Measurements from ENCODE around the gene ADAMTS2.
A peak's percentile ranks its signal among the peaks of the same experiment; 100 is the strongest.

ADAMTS2 gene

DNA sequence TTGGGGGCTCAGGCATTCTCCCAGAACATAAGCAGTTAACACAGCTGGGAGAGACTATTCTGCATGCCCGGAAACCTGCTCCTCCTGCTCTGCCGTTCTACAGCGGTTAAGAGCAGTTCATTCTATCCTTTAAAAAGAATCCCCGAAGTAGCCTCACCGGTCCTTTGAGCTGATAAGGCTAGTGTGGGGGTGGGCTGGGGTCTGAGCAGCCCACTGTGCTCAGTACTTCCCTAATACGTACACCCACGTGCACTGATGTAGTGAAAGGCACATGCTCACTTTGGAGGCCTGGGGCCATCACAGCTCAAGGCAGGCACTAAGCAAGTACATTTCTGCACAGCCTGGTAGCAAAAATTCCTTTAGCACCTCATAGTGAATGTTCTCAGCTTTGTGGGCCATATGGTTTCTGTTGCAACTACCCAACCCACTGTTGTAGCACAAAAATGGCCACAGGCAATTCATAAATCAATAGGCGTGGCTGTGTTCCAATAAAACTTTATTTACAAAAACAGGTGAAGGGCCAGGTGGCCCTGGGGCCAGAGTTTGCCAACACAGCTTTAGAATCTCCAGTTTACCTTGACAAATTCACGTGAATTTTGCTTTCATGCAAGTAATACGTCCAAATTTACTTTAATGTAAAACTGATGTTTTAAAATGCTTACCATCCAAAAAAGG is 148.7 kb downstream of the ADAMTS2 start:
- Histone ChIP-seq H3K36me3 (replicated peaks in 1 of 2; ENCODE audit: control insufficient read depth in 2 of 2, insufficient read depth in 2 of 2, low read length in 2 of 2) (no peaks in the 10 kb centered on the region), H3K14ac (ENCODE audit: low read length) (peak overlapping the region; percentile 63), H3K18ac (ENCODE audit: low read length) (no peak overlapping the region), H3K79me1 (ENCODE audit: low read depth, low read length) (peaks cover 3% of the 10 kb centered on the region), H3K4me1 (ENCODE audit: control insufficient read depth in 2 of 2, insufficient read depth in 1 of 2, low read depth in 1 of 2, low read length in 2 of 2) (peaks cover 0 to 1% of the 10 kb centered on the region in 2 donors), H2AK5ac (ENCODE audit: low read depth, low read length) (no peak overlapping the region), H4K8ac (ENCODE audit: low read depth, low read length) (no peak overlapping the region), H2BK120ac (ENCODE audit: low read depth, low read length) (no peak overlapping the region), H2BK15ac (ENCODE audit: low read length) (no peak overlapping the region), H2BK12ac (ENCODE audit: low read length) (no peak overlapping the region), H3K4me3 (ENCODE audit: low read length in 2 of 2) (no peak overlapping the region), H3K23ac (ENCODE audit: low read depth, low read length, poor library complexity) (no peak overlapping the region), H2BK5ac (ENCODE audit: low read length) (no peak overlapping the region), H3K27ac (replicated peaks; ENCODE audit: low read length) (no peak overlapping the region), H3K27me3 (ENCODE audit: control insufficient read depth in 3 of 3, insufficient read depth in 3 of 3, low read depth in 1 of 3, low read length in 3 of 3) (no peaks in the 10 kb centered on the region), H3K9ac (ENCODE audit: low read depth, low read length, poor library complexity) (no peak overlapping the region), H3K4me2 (ENCODE audit: insufficient read depth, low read length, poor library complexity, severe bottlenecking) (no peak overlapping the region), H4K91ac (ENCODE audit: low read depth, low read length, poor library complexity) (no peak overlapping the region), H3K4ac (ENCODE audit: low read length) (no peak overlapping the region), H3K9me3 (replicated peaks in 1 of 2; ENCODE audit: control insufficient read depth in 2 of 2, insufficient read depth in 1 of 2, low read depth in 1 of 2, low read length in 2 of 2) (no peaks in the 10 kb centered on the region), H2AFZ (ENCODE audit: low read length) (no peak overlapping the region)
- WGBS, 2 donors (ENCODE audit: extremely low coverage in 2 of 2, insufficient read length in 2 of 2, insufficient replicate concordance in 1 of 2): no CpG with 5 or more reads among the region's 10 CpGs
- DNase-seq (ENCODE audit: low spot score): no peak

DNA sequence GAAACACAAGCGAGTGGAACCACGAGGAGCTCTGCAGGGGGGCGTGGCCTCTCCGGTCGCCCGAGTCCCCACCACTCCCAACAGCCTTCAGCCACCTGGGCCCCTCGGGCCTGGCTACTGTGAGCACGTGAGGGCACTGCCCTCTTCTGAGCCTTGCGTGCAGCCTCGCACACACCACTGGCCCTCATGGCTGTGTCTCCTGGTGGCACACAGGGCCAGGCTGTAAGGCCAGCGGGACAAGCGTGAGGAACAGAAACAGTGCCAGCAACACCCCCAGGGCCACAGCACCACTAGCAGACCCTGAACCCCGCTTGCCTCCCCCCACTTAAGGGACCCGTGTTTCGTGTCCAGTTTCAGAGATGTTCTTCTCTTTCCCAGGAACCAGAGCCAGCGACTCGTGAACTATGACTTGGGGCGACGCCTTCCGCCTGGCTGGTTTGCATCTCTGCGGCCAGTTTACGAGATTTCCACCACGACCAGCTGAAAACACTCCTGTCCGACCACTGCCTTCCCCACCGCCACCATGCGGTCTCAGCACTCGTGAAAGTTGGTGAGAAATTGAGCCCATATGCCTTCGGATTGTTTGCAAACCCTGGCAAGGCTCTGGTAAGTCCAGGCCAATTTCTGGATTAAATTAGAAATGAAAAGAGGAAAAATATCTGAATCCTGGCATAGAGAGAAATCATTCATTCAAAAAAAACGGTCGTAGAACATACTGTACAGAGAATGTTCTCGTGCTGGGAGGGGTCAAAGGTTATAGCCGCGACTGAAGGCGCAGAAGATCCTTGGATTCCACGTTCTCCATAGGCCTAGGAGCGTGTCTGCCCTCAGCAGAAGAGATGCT is 149.5 kb downstream of the ADAMTS2 start:
- Histone ChIP-seq H2AFZ (ENCODE audit: low read length) (no peak overlapping the region), H3K4me3 (ENCODE audit: low read length in 2 of 2) (no peak overlapping the region), H4K91ac (ENCODE audit: low read depth, low read length, poor library complexity) (no peak overlapping the region), H3K4ac (ENCODE audit: low read length) (no peak overlapping the region), H2AK5ac (ENCODE audit: low read depth, low read length) (no peak overlapping the region), H2BK12ac (ENCODE audit: low read length) (no peak overlapping the region), H3K9ac (ENCODE audit: low read depth, low read length, poor library complexity) (peak overlapping the region; percentile 56), H3K27me3 (ENCODE audit: control insufficient read depth in 3 of 3, insufficient read depth in 3 of 3, low read depth in 1 of 3, low read length in 3 of 3) (no peaks in the 10 kb centered on the region), H3K27ac (replicated peaks; ENCODE audit: low read length) (no peak overlapping the region), H3K18ac (ENCODE audit: low read length) (peak overlapping the region; percentile 40), H3K79me1 (ENCODE audit: low read depth, low read length) (peaks cover 3% of the 10 kb centered on the region), H3K23ac (ENCODE audit: low read depth, low read length, poor library complexity) (no peak overlapping the region), H3K9me3 (replicated peaks in 1 of 2; ENCODE audit: control insufficient read depth in 2 of 2, insufficient read depth in 1 of 2, low read depth in 1 of 2, low read length in 2 of 2) (no peaks in the 10 kb centered on the region), H3K4me1 (ENCODE audit: control insufficient read depth in 2 of 2, insufficient read depth in 1 of 2, low read depth in 1 of 2, low read length in 2 of 2) (peaks cover 0 to 5% of the 10 kb centered on the region in 2 donors), H3K4me2 (ENCODE audit: insufficient read depth, low read length, poor library complexity, severe bottlenecking) (no peak overlapping the region), H3K14ac (ENCODE audit: low read length) (no peak overlapping the region), H2BK15ac (ENCODE audit: low read length) (no peak overlapping the region), H2BK120ac (ENCODE audit: low read depth, low read length) (no peak overlapping the region), H2BK5ac (ENCODE audit: low read length) (no peak overlapping the region), H3K36me3 (replicated peaks in 1 of 2; ENCODE audit: control insufficient read depth in 2 of 2, insufficient read depth in 2 of 2, low read length in 2 of 2) (no peaks in the 10 kb centered on the region), H4K8ac (ENCODE audit: low read depth, low read length) (no peak overlapping the region)
- DNase-seq (ENCODE audit: low spot score): no peak
- no CpG with 5 or more reads among the region's 36 CpGs for WGBS, 2 donors (ENCODE audit: extremely low coverage in 2 of 2, insufficient read length in 2 of 2, insufficient replicate concordance in 1 of 2)

DNA sequence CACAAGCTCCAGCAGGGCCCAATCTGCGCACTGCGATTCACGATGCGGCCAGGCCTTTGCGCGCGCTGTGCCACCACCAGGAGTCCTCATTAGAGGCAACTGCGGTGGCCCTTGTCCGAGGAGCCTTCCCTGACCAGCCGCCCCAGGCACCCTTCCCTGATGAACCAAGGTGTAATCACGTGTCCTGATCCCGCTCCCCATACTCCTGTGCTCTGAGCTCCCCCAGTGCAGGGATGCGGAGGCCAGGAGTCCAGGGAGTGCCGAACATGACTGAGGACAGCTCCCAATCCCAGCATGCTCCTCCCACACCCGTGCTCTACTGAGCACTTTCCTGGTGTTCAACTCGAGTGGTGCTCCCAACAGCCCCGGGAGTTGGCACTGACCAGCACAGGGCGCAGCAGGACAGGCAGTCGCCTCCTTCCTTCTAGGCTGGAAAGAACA is 150.3 kb downstream of the ADAMTS2 start:
- Histone ChIP-seq H2BK12ac (ENCODE audit: low read length) (no peak overlapping the region), H3K23ac (ENCODE audit: low read depth, low read length, poor library complexity) (peak overlapping the region; percentile 86), H3K4ac (ENCODE audit: low read length) (peak overlapping the region; percentile 30), H3K9ac (ENCODE audit: low read depth, low read length, poor library complexity) (no peak overlapping the region), H2BK120ac (ENCODE audit: low read depth, low read length) (no peak overlapping the region), H3K14ac (ENCODE audit: low read length) (no peak overlapping the region), H3K27me3 (ENCODE audit: control insufficient read depth in 3 of 3, insufficient read depth in 3 of 3, low read depth in 1 of 3, low read length in 3 of 3) (no peaks in the 10 kb centered on the region), H3K4me1 (ENCODE audit: control insufficient read depth in 2 of 2, insufficient read depth in 1 of 2, low read depth in 1 of 2, low read length in 2 of 2) (peaks cover 0 to 7% of the 10 kb centered on the region in 2 donors), H4K91ac (ENCODE audit: low read depth, low read length, poor library complexity) (no peak overlapping the region), H2BK5ac (ENCODE audit: low read length) (no peak overlapping the region), H3K4me2 (ENCODE audit: insufficient read depth, low read length, poor library complexity, severe bottlenecking) (no peak overlapping the region), H4K8ac (ENCODE audit: low read depth, low read length) (peak overlapping the region; percentile 73), H3K36me3 (replicated peaks in 1 of 2; ENCODE audit: control insufficient read depth in 2 of 2, insufficient read depth in 2 of 2, low read length in 2 of 2) (no peaks in the 10 kb centered on the region), H3K9me3 (replicated peaks in 1 of 2; ENCODE audit: control insufficient read depth in 2 of 2, insufficient read depth in 1 of 2, low read depth in 1 of 2, low read length in 2 of 2) (no peaks in the 10 kb centered on the region), H3K4me3 (ENCODE audit: low read length in 2 of 2) (no peak overlapping the region), H2AK5ac (ENCODE audit: low read depth, low read length) (peak overlapping the region; percentile 9), H2AFZ (ENCODE audit: low read length) (no peak overlapping the region), H3K79me1 (ENCODE audit: low read depth, low read length) (peaks cover 3% of the 10 kb centered on the region), H3K27ac (replicated peaks; ENCODE audit: low read length) (no peak overlapping the region), H3K18ac (ENCODE audit: low read length) (peak overlapping the region; percentile 11), H2BK15ac (ENCODE audit: low read length) (no peak overlapping the region)
- WGBS, 2 donors (ENCODE audit: extremely low coverage in 2 of 2, insufficient read length in 2 of 2, insufficient replicate concordance in 1 of 2): no CpG with 5 or more reads among the region's 19 CpGs
- DNase-seq (ENCODE audit: low spot score): no peak

DNA sequence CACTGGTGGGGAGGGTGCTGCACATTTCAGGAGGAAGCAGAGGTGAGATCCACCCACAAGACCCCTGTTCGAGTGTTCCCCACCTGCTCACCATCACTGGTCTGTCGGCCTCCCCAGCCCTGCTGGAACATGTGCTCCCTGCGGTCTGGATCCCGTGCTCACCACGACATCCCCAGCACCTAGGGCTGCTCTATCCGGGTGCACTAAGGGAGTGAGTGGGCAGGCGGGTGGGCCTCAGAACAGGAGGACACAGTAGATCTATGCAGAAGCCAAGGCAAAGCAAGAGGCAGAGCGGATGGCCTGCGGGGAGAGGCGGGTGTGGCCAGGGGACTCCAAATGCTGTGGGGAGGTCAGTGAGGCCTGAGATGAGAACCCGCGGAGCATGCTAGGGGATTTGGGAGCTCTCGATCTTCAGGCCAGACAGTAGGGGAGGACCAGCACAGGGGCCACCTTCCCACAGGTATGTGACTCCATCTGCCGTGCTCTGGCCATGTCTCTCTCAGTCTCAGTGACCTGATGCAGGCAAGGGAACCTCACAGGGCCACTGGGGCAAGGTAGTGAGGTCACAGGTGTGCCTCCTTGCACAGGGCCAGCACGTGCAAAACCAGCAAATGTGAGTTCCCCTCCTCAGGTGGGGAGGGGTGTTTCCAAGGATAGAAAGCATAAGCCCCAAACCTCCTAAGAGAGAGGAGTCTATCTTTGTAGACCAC is 150.9 kb downstream of the ADAMTS2 start:
- Histone ChIP-seq H3K18ac (ENCODE audit: low read length) (peak overlapping the region; percentile 65), H3K9me3 (replicated peaks in 1 of 2; ENCODE audit: control insufficient read depth in 2 of 2, insufficient read depth in 1 of 2, low read depth in 1 of 2, low read length in 2 of 2) (no peaks in the 10 kb centered on the region), H3K4me1 (ENCODE audit: control insufficient read depth in 2 of 2, insufficient read depth in 1 of 2, low read depth in 1 of 2, low read length in 2 of 2) (peaks cover 0 to 7% of the 10 kb centered on the region in 2 donors), H3K4ac (ENCODE audit: low read length) (peak overlapping the region; percentile 72), H2AFZ (ENCODE audit: low read length) (no peak overlapping the region), H3K9ac (ENCODE audit: low read depth, low read length, poor library complexity) (no peak overlapping the region), H3K23ac (ENCODE audit: low read depth, low read length, poor library complexity) (peak overlapping the region; percentile 86), H2BK5ac (ENCODE audit: low read length) (no peak overlapping the region), H3K27me3 (ENCODE audit: control insufficient read depth in 3 of 3, insufficient read depth in 3 of 3, low read depth in 1 of 3, low read length in 3 of 3) (no peaks in the 10 kb centered on the region), H4K8ac (ENCODE audit: low read depth, low read length) (no peak overlapping the region), H3K36me3 (replicated peaks in 1 of 2; ENCODE audit: control insufficient read depth in 2 of 2, insufficient read depth in 2 of 2, low read length in 2 of 2) (no peaks in the 10 kb centered on the region), H3K27ac (replicated peaks; ENCODE audit: low read length) (no peak overlapping the region), H2BK12ac (ENCODE audit: low read length) (no peak overlapping the region), H3K79me1 (ENCODE audit: low read depth, low read length) (peaks cover 3% of the 10 kb centered on the region), H2AK5ac (ENCODE audit: low read depth, low read length) (peak overlapping the region; percentile 9), H2BK15ac (ENCODE audit: low read length) (no peak overlapping the region), H3K14ac (ENCODE audit: low read length) (no peak overlapping the region), H2BK120ac (ENCODE audit: low read depth, low read length) (no peak overlapping the region), H3K4me2 (ENCODE audit: insufficient read depth, low read length, poor library complexity, severe bottlenecking) (no peak overlapping the region), H3K4me3 (ENCODE audit: low read length in 2 of 2) (no peak overlapping the region), H4K91ac (ENCODE audit: low read depth, low read length, poor library complexity) (no peak overlapping the region)
- WGBS, 2 donors (ENCODE audit: extremely low coverage in 2 of 2, insufficient read length in 2 of 2, insufficient replicate concordance in 1 of 2): no CpG with 5 or more reads among the region's 15 CpGs
- DNase-seq (ENCODE audit: low spot score): no peak
